Keratinocyte (primary cell): Measurements from ENCODE around the gene PLA2G4F. TPM values are rescaled to one million over a fixed set of nuclear protein-coding genes. Genes with fewer than 3 reads are reported as not detected.

Source experiments
- DNase-seq: peaks from one replicate; pipeline ENCODE4 v3.0.0-alpha.2; 2011; ENCODE audit warnings: low read depth, missing footprints, low spot score
- FAIRE-seq: peaks from 2 replicates; lab custom pipeline; 2011; peaks lifted over from hg19 to GRCh38; lab: Jason Lieb, UNC
- H2AFZ ChIP-seq: 2 replicates; pipeline ENCODE4 v1.6.0; 2012; ENCODE audit warnings: low read length, control low read depth, inconsistent platforms; ENCODE audit not compliant: control insufficient read depth
- H3K27ac ChIP-seq: 2 replicates; pipeline ENCODE4 v1.5.1; 2011; ENCODE audit warnings: low read length; ENCODE audit not compliant: control insufficient read depth, insufficient read depth
- H3K27me3 ChIP-seq: 3 replicates; pipeline ENCODE4 v1.6.0; 2011; ENCODE audit warnings: low read length; ENCODE audit not compliant: control insufficient read depth, insufficient read depth; ENCODE audit errors: extremely low read depth
- H3K36me3 ChIP-seq, 2 experiments: 2 replicates in 1 of 2; 3 replicates in 1 of 2; pipeline ENCODE4 v1.5.1; 2011; ENCODE audit warnings: low read length in 2 of 2, mild to moderate bottlenecking in 1 of 2; ENCODE audit not compliant: control insufficient read depth in 2 of 2, insufficient read depth in 2 of 2; ENCODE audit errors: extremely low read depth in 1 of 2
- H3K4me1 ChIP-seq: 3 replicates; pipeline ENCODE4 v1.5.1; 2011; ENCODE audit warnings: low read length; ENCODE audit not compliant: control insufficient read depth, insufficient read depth; ENCODE audit errors: extremely low read depth
- H3K4me2 ChIP-seq: 3 replicates; pipeline ENCODE4 v1.6.0; 2011; ENCODE audit warnings: low read depth, low read length; ENCODE audit not compliant: control insufficient read depth, insufficient read depth; ENCODE audit errors: extremely low read depth
- H3K4me3 ChIP-seq, 3 experiments: fragments of 200-600 bp in 1 of 3; sonication (generic) in 1 of 3; 2 replicates in 2 of 3; 3 replicates in 1 of 3; pipeline ENCODE4 v1.5.1; 2011 to 2016; ENCODE audit warnings: low read length in 3 of 3, mild to moderate bottlenecking in 3 of 3, control low read depth in 2 of 3, inconsistent platforms in 1 of 3, low read depth in 1 of 3, mixed read lengths in 1 of 3, mixed run types in 1 of 3, moderate library complexity in 1 of 3; ENCODE audit not compliant: control insufficient read depth in 2 of 3, insufficient read depth in 2 of 3; ENCODE audit errors: extremely low read depth in 1 of 3
- H3K79me2 ChIP-seq: 2 replicates; pipeline ENCODE4 v1.6.0; 2012; ENCODE audit warnings: low read length; ENCODE audit not compliant: control insufficient read depth, insufficient read depth
- H3K9ac ChIP-seq: 3 replicates; pipeline ENCODE4 v1.6.0; 2011; ENCODE audit warnings: low read length; ENCODE audit not compliant: control insufficient read depth, insufficient read depth; ENCODE audit errors: extremely low read depth
- H3K9me1 ChIP-seq: 3 replicates; pipeline ENCODE4 v1.6.0; 2011; ENCODE audit warnings: low read length; ENCODE audit not compliant: control insufficient read depth, insufficient read depth; ENCODE audit errors: extremely low read depth
- H3K9me3 ChIP-seq: 2 replicates; pipeline ENCODE4 v1.5.1; 2012; ENCODE audit warnings: low read depth, low read length; ENCODE audit not compliant: control insufficient read depth
- H4K20me1 ChIP-seq: 3 replicates; pipeline ENCODE4 v1.6.0; 2011; ENCODE audit warnings: low read length; ENCODE audit not compliant: control insufficient read depth, insufficient read depth; ENCODE audit errors: extremely low read depth
- EZH2 ChIP-seq: IDR thresholded peaks from one replicate; pipeline ENCODE4 v1.6.1; 2012; ENCODE audit warnings: inconsistent platforms, mild to moderate bottlenecking, low read length, moderate library complexity
- dilution Hi-C: fragments of 300-500 bp; cut with MboI; formaldehyde crosslinking; loops from one replicate; pipeline ENCODE4 v1.7.0; 2020; ENCODE audit warnings: low sequenced_read_pairs; ENCODE audit not compliant: extremely low pct_ligation_motif_present
- polyA plus RNA-seq, 5 experiments: library from polyadenylated mRNA; depleted of rRNA in 3 of 5; stranded (reverse) in 3 of 5; stranded (forward) in 1 of 5; unstranded in 1 of 5; fragments of >200 nt; gene quantifications; 1 replicate in 1 of 5; 2 replicates in 3 of 5; 3 replicates in 1 of 5; pipeline versions ENCODE4 v1.2.1 to v1.2.3, GENCODE V29; 2011 to 2012; ENCODE audit warnings: missing spikeins in 2 of 5, low read depth in 1 of 5, low replicate concordance in 1 of 5
- TF ChIP-seq, protein P1 (sequence below), 3 experiments: IDR thresholded peaks in 1 of 3; conservative IDR thresholded peaks in 1 of 3; optimal IDR thresholded peaks in 1 of 3; 2 replicates in 2 of 3; 3 replicates in 1 of 3; pipeline versions ENCODE3 to v1.5.1; 2011; ENCODE audit warnings: low read length in 3 of 3, mild to moderate bottlenecking in 3 of 3, moderate library complexity in 2 of 3, control low read depth in 1 of 3, inconsistent platforms in 1 of 3; ENCODE audit not compliant: insufficient read depth in 2 of 3; ENCODE audit errors: extremely low read depth in 1 of 3

PLA2G4F gene
- polyA plus RNA-seq, 1 donor (not counting 4 experiments of a cell fraction or from before 2014, with no cell fraction given), result 4.4 TPM

DNA sequence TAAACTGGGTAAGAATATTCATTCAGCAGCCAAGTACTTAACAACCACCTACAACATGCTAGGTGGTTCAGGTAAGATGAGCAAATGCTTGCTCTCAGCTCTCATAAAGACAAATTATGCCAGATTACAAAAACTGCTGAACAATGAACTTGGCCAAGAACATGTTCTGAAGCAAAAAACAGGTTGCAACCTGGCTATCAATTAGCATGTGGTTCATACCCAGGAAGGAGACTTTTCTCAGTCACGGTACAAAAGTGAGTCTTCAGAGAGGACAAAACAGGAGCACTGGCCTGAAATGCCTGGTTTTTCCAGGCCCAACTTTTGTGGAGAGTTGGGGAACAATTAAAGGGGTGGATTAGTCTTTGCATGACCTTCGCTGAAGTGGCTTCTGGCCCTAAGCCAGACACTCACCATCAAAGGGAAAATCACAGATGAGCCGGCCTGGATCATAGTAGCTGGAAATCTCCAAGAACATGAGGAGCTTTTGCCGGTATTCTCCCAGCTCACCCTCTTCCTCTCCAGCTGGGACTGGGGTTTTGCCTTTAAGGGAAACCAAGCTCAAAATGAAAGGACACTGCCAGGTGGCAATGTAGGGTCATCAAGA lies 7.6 kb upstream of the PLA2G4F start:
- H3K9ac ChIP-seq, result no peak overlapping the region
- FAIRE-seq, result peak; percentile 77
- H4K20me1 ChIP-seq, result no peaks in the 10 kb centered on the region
- H3K27ac ChIP-seq, result no peak overlapping the region
- H3K9me3 ChIP-seq, result no peaks in the 10 kb centered on the region
- peaks cover 38 to 42% of the 10 kb centered on the region in 2 experiments for H3K36me3 ChIP-seq
- no peak for TF ChIP-seq EZH2
- H3K4me3 ChIP-seq, result no peak overlapping the region
- H3K4me2 ChIP-seq, result no peak overlapping the region
- no peaks in the 10 kb centered on the region for H3K9me1 ChIP-seq
- H3K79me2 ChIP-seq, result no peaks in the 10 kb centered on the region
- no peak for DNase-seq
- H3K27me3 ChIP-seq, result no peaks in the 10 kb centered on the region
- H3K4me1 ChIP-seq, result peaks cover 18% of the 10 kb centered on the region
- dilution Hi-C loops, result no loop called here
- no peak overlapping the region for H2AFZ ChIP-seq

DNA sequence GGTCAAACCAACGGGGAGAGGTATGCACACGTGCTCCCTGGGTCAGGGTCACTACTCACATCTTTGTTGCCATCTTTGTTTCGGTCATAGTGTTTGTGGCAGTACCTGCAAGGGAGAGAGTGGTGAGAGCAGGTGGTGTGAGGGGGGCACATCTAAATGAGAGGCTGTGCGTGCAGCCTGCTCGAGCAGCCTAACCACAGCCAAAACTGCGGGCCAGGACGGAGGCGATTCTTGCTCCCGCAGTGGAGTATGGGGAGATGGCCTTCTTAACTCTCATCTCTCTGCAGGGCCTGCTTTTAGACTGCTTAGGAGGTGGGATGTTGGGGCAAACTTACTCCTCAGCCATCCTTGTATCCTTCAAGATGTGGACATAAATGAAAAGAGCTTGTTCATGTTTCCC lies 6.9 kb upstream of the PLA2G4F start:
- Histone ChIP-seq H3K27me3 (no peaks in the 10 kb centered on the region), H3K4me2 (no peak overlapping the region), H3K36me3 (peaks cover 40 to 42% of the 10 kb centered on the region in 2 experiments), H3K4me1 (peaks cover 20% of the 10 kb centered on the region), H4K20me1 (no peaks in the 10 kb centered on the region), H3K9ac (no peak overlapping the region), H3K79me2 (no peaks in the 10 kb centered on the region), H3K27ac (no peak overlapping the region), H2AFZ (no peak overlapping the region), H3K4me3 (no peak overlapping the region), H3K9me1 (no peaks in the 10 kb centered on the region), H3K9me3 (no peaks in the 10 kb centered on the region)
- dilution Hi-C loops, result no loop called here
- DNase-seq (no peak), FAIRE-seq (no peak)
- TF ChIP-seq, protein P1, sequence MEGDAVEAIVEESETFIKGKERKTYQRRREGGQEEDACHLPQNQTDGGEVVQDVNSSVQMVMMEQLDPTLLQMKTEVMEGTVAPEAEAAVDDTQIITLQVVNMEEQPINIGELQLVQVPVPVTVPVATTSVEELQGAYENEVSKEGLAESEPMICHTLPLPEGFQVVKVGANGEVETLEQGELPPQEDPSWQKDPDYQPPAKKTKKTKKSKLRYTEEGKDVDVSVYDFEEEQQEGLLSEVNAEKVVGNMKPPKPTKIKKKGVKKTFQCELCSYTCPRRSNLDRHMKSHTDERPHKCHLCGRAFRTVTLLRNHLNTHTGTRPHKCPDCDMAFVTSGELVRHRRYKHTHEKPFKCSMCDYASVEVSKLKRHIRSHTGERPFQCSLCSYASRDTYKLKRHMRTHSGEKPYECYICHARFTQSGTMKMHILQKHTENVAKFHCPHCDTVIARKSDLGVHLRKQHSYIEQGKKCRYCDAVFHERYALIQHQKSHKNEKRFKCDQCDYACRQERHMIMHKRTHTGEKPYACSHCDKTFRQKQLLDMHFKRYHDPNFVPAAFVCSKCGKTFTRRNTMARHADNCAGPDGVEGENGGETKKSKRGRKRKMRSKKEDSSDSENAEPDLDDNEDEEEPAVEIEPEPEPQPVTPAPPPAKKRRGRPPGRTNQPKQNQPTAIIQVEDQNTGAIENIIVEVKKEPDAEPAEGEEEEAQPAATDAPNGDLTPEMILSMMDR (optimal IDR thresholded peaks at IDR 0.05 in 1 of 3, IDR thresholded peaks at IDR 0.05 in 1 of 3, conservative IDR thresholded peaks at IDR 0.05 in 1 of 3; ENCODE audit: extremely low read depth in 1 of 3, insufficient read depth in 2 of 3, low read length in 3 of 3), result no peak
- TF ChIP-seq EZH2, result no peak

DNA sequence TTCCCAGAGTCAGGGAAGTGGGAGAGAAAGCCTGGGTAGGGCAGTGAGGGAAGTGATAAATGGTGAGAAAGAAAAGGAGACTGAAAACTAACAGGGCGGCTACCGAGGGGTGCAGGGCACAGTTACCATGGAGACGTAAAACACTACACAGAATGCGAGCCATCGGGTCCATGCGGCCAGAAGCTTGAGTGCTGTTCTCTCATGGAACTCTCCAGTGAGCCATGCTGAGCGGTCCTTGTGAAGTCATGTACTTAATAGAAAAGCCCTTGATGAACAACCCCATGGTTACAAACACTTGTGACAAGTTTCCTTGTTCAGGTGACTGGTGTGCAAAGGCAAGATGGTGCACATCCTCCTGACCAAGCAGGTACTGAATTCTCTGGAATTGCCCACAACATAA lies 3.7 kb upstream of the PLA2G4F start:
- Histone ChIP-seq H3K4me3 (no peak overlapping the region), H3K36me3 (peaks cover 23 to 25% of the 10 kb centered on the region in 2 experiments), H3K27me3 (no peaks in the 10 kb centered on the region), H3K4me1 (peaks cover 41% of the 10 kb centered on the region), H3K4me2 (no peak overlapping the region), H3K9me3 (no peaks in the 10 kb centered on the region), H4K20me1 (no peaks in the 10 kb centered on the region), H3K9ac (no peak overlapping the region), H3K9me1 (no peaks in the 10 kb centered on the region), H2AFZ (no peak overlapping the region), H3K27ac (no peak overlapping the region), H3K79me2 (no peaks in the 10 kb centered on the region)
- TF ChIP-seq EZH2, result no peak
- TF ChIP-seq, protein P1 (optimal IDR thresholded peaks at IDR 0.05 in 1 of 3, IDR thresholded peaks at IDR 0.05 in 1 of 3, conservative IDR thresholded peaks at IDR 0.05 in 1 of 3; ENCODE audit: extremely low read depth in 1 of 3, insufficient read depth in 2 of 3, low read length in 3 of 3), result no peak
- dilution Hi-C loops, result no loop called here
- FAIRE-seq, result no peak
- DNase-seq, result no peak
